ENCODE results near the gene IL24.

DNA sequence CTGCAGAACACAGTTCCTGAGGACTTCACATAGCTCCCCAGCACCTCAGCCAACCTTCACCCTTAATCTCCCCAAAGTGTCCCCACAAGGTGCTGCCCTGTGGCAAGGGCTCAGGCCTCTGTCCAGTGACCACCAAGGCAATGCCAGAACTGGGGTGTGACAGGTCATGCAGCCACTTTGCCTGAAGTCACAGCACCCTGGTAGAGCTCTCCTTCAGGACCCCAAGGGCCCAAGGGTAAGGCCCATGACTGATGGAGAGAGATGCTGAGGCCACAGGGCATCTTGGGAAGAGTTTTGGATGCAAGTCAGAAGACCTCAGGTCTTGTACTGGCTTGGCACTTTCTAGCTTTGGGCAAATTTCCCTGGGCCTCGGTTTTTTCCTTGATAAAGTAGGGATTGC is 25.3 kb downstream of the IL24 start:
- no peak for TF ChIP-seq POLR2A (IDR thresholded peaks at IDR 0.05; ENCODE audit: low read depth)
- TF ChIP-seq, protein P1, sequence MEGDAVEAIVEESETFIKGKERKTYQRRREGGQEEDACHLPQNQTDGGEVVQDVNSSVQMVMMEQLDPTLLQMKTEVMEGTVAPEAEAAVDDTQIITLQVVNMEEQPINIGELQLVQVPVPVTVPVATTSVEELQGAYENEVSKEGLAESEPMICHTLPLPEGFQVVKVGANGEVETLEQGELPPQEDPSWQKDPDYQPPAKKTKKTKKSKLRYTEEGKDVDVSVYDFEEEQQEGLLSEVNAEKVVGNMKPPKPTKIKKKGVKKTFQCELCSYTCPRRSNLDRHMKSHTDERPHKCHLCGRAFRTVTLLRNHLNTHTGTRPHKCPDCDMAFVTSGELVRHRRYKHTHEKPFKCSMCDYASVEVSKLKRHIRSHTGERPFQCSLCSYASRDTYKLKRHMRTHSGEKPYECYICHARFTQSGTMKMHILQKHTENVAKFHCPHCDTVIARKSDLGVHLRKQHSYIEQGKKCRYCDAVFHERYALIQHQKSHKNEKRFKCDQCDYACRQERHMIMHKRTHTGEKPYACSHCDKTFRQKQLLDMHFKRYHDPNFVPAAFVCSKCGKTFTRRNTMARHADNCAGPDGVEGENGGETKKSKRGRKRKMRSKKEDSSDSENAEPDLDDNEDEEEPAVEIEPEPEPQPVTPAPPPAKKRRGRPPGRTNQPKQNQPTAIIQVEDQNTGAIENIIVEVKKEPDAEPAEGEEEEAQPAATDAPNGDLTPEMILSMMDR (IDR thresholded peaks at IDR 0.05): no peak

Measured in esophagus muscularis mucosa (tissue), 3 donors.